Upper lobe of right lung (tissue), 1 donor: ENCODE data around the gene BRAP. TPM values are rescaled to one million over a fixed set of nuclear protein-coding genes. Genes with fewer than 3 reads are reported as not detected.

Experiments
- ATAC-seq: fragments of 200-7000 bp; cut with Tn5 transposase; one replicate; pipeline ENCODE4 v1.9.1; 2020; ENCODE audit warnings: mild to moderate bottlenecking, moderate library complexity
- DNase-seq: peaks from one replicate; pipeline ENCODE4 v3.0.0-alpha.2; 2020
- H3K27ac ChIP-seq: fragments of 200-600 bp; one replicate; pipeline ENCODE4 v1.8.0; 2022
- H3K27me3 ChIP-seq: fragments of 200-600 bp; one replicate; pipeline ENCODE4 v1.8.0; 2022; ENCODE audit warnings: mild to moderate bottlenecking
- H3K36me3 ChIP-seq: fragments of 200-600 bp; one replicate; pipeline ENCODE4 v1.8.0; 2022
- H3K4me1 ChIP-seq: fragments of 200-600 bp; one replicate; pipeline ENCODE4 v1.8.0; 2022
- H3K4me3 ChIP-seq: fragments of 200-600 bp; one replicate; pipeline ENCODE4 v1.8.0; 2022; ENCODE audit warnings: mild to moderate bottlenecking
- H3K9me3 ChIP-seq: fragments of 200-600 bp; one replicate; pipeline ENCODE4 v1.8.0; 2022
- intact Hi-C: fragments of 100-400 bp; cut with DNase I; formaldehyde crosslinking; loops from one replicate; pipeline ENCODE4 v1.11.0; 2022
- total RNA-seq: library from RNA; stranded (reverse); fragmentation: NEBNext Ultra II Directional; extraction: Animal tissue kit (Norgen Biotek cat#: 25700); gene quantifications from one replicate; pipeline ENCODE4 v1.2.1, GENCODE V29; 2021
- TF ChIP-seq, protein P1 (sequence below): fragments of 200-600 bp; IDR thresholded peaks from one replicate; pipeline ENCODE4 v1.8.0; 2022; ENCODE audit warnings: antibody characterized with exemption
- donor health status: DM: no; HTN: yes; CAD: no; lungs with severe emphysema.

The BRAP gene
- total RNA-seq, 1 donor from 2014 or later: 17.8 TPM

DNA sequence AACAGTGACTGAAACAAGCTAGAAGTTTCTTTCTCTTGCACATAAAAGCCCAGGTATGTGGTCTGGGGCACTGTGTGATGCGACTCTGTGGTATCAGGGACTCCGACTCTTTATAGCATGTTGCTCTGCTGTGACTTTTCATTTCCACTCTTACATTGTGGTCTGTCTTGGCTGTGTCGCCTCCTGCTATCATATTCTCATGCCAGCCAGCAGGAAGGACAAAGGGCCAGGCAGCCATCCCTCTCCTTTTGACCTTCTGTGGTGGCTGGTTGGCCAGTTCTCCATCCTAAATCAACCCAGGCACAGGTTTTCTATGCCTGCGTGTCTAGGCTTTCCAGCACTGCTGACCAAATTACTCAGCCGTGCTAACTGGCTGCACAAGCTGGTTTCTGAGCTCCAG, 8.1 kb upstream of the BRAP start:
- Histone ChIP-seq H3K9me3 (no peaks in the 10 kb centered on the region), H3K4me3 (no peak overlapping the region), H3K27me3 (no peaks in the 10 kb centered on the region), H3K27ac (no peak overlapping the region), H3K4me1 (no peaks in the 10 kb centered on the region), H3K36me3 (peaks cover 53% of the 10 kb centered on the region)
- intact Hi-C loops: no loop called here
- DNase-seq (no peak), ATAC-seq (no peak)
- TF ChIP-seq, protein P1, sequence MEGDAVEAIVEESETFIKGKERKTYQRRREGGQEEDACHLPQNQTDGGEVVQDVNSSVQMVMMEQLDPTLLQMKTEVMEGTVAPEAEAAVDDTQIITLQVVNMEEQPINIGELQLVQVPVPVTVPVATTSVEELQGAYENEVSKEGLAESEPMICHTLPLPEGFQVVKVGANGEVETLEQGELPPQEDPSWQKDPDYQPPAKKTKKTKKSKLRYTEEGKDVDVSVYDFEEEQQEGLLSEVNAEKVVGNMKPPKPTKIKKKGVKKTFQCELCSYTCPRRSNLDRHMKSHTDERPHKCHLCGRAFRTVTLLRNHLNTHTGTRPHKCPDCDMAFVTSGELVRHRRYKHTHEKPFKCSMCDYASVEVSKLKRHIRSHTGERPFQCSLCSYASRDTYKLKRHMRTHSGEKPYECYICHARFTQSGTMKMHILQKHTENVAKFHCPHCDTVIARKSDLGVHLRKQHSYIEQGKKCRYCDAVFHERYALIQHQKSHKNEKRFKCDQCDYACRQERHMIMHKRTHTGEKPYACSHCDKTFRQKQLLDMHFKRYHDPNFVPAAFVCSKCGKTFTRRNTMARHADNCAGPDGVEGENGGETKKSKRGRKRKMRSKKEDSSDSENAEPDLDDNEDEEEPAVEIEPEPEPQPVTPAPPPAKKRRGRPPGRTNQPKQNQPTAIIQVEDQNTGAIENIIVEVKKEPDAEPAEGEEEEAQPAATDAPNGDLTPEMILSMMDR: no peak

DNA sequence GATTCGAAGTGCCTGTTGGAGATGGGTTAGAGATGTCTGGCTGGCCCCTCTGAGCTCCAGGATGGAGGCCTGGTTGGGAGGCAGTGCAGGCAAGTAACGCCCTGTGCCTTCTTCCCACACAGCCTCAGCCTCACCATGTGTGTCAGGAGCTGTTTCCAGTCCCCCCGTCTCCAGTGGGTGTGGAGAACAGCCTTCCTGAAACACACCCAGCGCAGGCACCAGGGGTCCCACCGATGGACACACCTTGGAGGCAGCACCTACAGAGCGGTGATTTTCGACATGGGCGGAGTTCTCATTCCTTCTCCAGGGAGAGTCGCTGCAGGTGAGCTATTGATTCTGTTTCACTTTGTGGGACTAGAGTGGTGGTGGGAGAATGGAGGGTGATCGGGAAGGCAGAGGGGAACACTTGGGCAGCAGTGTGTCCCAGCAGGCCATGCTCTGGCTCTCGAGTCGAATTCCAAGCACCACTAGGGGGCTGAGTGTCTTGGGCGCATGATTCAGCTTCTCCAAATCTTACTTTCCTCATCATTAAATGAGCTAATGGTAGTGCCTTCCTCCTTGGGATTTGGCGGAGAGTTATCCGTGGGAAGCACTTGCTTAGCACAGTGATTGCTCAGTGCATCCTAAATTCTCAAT, 6.9 kb upstream of the BRAP start:
- H3K4me1 ChIP-seq: no peaks in the 10 kb centered on the region
- intact Hi-C loops: no loop called here
- no peaks in the 10 kb centered on the region for H3K9me3 ChIP-seq
- ATAC-seq (no peak), DNase-seq (no peak)
- H3K27me3 ChIP-seq: no peaks in the 10 kb centered on the region
- TF ChIP-seq, protein P1: no peak
- no peak overlapping the region for H3K4me3 ChIP-seq
- no peak overlapping the region for H3K27ac ChIP-seq
- peaks cover 43% of the 10 kb centered on the region for H3K36me3 ChIP-seq

- TF ChIP-seq, protein P1: no peak
- Histone ChIP-seq H3K27me3 (no peaks in the 10 kb centered on the region), H3K4me3 (no peak overlapping the region), H3K9me3 (no peaks in the 10 kb centered on the region), H3K27ac (no peak overlapping the region), H3K4me1 (peaks cover 9% of the 10 kb centered on the region), H3K36me3 (peaks cover 34% of the 10 kb centered on the region)
- DNase-seq (no peak), ATAC-seq (no peak)
- intact Hi-C loops: no loop called here
Observed at GRCh38 chr12:111691262-111691661, 5.5 kb upstream of the BRAP start.

DNA sequence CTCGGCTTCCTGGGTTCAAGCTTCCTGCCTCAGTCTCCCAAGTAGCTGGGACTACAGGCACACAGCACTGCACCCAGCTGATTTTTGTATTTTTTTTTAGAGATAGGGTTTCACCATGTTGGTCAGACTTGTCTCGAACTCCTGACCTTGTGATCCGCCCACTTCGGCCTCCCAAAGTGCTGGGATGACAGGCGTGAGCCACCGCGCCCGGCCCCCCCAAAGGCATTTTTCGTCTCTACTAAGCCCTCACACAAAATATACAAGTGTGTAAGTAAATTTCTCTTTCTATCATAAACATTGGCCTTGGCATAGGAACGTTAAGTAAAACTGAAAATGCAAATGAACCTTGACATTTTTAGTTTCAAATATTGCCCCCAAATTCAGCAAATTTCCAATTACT, 2.2 kb upstream of the BRAP start:
- Histone ChIP-seq H3K4me1 (peaks cover 25% of the 10 kb centered on the region), H3K36me3 (peaks cover 3% of the 10 kb centered on the region), H3K9me3 (no peaks in the 10 kb centered on the region), H3K4me3 (no peak overlapping the region), H3K27ac (no peak overlapping the region), H3K27me3 (no peaks in the 10 kb centered on the region)
- ATAC-seq (no peak), DNase-seq (no peak)
- intact Hi-C loops: no loop called here
- TF ChIP-seq, protein P1: no peak

- Histone ChIP-seq H3K27ac (no peak overlapping the region), H3K4me3 (no peak overlapping the region), H3K27me3 (no peaks in the 10 kb centered on the region), H3K4me1 (peaks cover 25% of the 10 kb centered on the region), H3K9me3 (no peaks in the 10 kb centered on the region), H3K36me3 (peaks cover 10% of the 10 kb centered on the region)
- DNase-seq (no peak), ATAC-seq (no peak)
- TF ChIP-seq, protein P1: no peak
- intact Hi-C loops: no loop called here
Observed at GRCh38 chr12:111687255-111687654, 1.5 kb upstream of the BRAP start.

GRCh38 chr12:111686574-111687105, 884 bp upstream of the BRAP start:
- intact Hi-C loops: no loop called here
- TF ChIP-seq, protein P1: no peak
- peaks cover 16% of the 10 kb centered on the region for H3K36me3 ChIP-seq
- peak overlapping the region; percentile 86 for H3K27ac ChIP-seq
- DNase-seq: no peak
- no peak for ATAC-seq
- H3K4me1 ChIP-seq: peaks cover 25% of the 10 kb centered on the region
- H3K4me3 ChIP-seq: peak overlapping the region; percentile 91
- H3K9me3 ChIP-seq: no peaks in the 10 kb centered on the region
- H3K27me3 ChIP-seq: no peaks in the 10 kb centered on the region
